Activated T-helper 1 cell treated with anti-CD3 and anti-CD28 coated beads, Interleukin-2, amount 50 U/mL, for 16 hours (primary cell): ENCODE results near the gene GPC3.

Experiments
- DNase-seq, 2 donors: peaks; one replicate each; pipeline ENCODE4 v3.0.0-alpha.2; 2020; ENCODE audit warnings: low read depth in 1 of 2, low spot score in 1 of 2

Gene GPC3

DNA sequence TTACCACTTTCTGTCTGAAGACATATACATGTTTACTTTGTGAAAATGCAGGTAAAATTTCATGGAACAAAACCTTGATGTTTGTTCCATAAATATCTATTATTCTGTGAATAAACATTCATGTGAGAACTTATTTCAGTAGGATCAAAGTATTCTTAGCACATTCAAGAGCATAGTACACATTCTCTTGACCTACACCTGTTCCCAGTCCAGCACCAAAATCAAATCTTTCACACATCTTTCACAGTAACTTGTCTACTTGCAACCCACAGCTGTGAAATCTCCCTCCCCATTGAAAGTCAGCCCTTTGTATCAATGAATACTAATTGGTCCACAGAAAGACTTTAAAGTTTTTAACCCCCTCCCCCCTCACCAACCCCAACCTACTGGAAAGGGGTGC is 283.2 kb downstream of the GPC3 start:
- DNase-seq: no peak

DNA sequence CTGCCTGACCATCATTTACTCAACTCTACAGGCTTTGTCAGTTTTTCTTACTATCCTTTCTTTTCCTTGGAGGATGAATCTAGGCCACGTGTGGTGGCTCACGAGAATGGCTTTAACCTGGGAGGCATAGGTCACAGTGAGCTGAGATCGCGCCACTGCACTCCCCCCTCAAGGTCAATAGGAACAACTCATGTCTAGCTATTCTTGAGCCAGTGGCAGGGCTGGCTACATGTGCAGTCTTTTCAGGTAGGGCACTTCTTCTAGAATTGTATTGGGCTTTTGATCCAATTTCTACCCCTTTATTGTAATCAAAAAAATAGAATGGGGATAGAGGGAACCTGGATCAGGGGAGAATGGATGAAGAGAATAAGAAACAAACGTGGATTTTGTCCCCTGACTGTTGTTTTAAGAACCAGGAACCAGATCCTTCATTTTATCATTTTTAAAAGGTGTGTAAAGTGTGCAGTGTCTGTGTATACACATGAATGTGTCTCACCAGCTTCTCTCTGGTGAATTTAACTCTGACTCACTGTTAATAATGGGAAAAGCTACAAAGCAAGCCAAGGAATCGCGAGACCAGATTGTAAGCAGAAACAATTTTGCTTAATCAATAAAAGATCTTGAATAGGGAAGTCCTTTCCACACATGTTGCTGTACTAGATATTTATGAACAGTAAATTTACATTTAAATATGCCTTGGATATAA is 286.2 kb downstream of the GPC3 start:
- no peak for DNase-seq

DNA sequence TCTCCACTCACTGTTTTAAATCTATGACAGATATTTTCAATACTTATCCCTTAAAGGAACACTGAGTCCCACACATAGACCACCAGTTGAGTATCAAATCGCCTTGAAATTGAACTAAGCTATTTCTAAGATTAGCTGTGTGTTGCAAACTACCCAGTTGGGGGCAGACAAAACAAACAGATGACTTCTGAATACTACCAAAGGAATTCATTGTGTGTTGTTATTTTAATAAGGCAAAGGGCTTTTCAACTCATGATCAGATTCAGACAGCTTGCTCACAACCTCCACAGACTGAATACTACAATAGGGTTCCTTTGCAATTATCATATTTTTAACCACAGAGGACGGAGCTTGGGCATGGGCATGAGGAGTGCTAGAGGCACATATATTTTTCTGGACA is 287.1 kb downstream of the GPC3 start:
- DNase-seq: no peak

DNA sequence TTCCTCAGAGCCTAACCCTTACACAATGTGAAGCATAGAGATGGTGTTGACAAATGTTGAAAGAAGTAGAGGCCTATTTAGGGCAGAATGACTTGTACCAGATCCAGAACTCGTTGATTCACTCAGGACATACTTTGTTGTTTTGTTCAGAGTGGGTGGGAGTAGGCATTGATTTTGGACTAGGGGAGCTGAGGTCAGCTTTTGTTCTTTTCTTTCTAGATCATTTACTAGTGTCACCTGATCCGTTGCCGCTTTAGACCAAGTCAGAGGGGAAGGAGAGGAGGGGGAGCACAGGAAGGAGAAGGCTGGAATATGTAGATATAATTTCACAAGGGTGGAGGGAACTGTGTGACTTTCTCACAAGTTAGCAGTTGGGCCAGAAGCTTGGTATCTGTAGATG is 287.7 kb downstream of the GPC3 start:
- no peak for DNase-seq

DNA sequence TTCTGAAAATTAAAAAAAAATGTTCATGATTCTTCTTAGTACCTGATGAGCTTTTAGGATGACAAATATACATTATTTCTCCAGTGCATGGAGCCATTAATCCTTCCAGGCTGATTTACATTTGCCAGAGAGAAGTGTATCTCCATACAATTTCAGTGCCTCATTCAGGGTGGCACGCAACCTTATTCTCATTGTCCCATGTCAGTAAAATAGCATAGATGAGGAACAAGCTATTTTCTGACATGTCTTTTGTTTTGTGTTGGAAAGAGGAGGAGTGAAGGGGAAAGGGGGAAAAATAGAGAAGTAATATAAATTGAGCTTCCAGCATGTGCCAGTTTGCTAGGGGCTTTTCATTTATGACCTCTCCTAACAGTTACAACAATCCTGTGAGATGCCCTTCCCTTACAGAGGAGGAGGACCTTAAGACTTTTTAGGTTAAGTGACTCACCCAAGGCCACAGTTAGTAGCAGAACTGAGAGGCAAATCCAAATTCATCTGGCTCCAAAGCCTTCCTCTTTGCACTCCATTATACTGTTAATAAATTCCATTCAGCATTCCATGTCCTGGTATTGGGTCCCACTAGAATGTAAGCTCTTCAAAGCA is 295.3 kb downstream of the GPC3 start:
- DNase-seq: no peak

DNA sequence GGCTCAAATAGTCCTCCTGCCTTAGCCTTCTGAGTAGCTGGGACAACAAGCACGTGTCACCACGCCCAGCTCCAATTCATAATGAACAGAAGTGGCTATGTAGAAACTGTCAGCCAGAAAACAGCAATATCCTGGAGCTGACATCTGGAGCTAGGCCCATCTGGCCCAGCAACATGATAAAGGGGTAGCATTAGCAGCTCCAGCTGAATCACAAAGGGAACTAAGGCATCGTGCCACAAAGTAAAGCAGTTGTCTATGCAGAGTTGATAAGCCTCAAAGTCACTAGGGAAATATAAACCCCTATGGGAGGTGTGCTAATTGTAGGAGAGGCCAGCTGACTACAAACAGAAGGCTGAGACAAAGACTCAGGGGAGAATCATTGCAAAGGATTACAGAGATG is 299.6 kb downstream of the GPC3 start:
- no peak for DNase-seq

DNA sequence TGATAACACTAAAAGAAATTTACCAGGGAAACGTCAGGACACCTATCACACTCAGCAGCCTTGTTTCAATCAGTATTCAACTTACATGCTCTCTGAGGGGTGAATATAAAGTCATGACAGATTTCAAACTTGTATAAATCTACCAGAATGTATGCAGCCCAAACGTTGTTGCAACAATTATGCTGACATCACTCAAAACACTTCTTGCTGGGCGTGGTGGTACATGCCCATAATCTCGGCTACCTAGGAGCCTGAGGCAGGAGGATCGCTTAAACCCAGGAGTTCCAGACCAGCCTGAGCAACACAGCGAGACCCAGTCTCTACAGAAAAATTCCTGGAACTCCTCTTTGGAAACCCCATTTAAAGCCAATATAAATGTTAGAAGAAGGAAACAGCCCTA is 303.5 kb downstream of the GPC3 start:
- no peak for DNase-seq

DNA sequence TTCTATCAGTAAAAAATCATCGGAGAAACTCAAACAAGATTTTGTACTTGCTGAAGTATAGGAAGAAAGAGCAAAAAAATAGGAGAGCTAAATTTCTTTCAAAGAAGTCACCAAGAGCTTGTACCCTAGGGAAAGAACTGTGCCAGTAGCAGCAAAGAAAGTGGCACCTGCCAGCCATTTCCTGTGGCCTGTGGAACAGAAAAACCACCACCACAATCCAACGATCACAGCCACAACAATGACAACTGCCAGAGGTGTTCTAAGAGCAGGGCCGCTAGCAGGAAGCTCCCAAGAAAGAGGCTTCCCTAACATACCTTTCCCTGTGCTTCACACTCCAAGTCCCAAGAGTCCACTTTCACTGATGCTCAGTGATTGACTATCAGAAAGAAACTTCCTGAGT is 304.0 kb downstream of the GPC3 start:
- DNase-seq: no peak

DNA sequence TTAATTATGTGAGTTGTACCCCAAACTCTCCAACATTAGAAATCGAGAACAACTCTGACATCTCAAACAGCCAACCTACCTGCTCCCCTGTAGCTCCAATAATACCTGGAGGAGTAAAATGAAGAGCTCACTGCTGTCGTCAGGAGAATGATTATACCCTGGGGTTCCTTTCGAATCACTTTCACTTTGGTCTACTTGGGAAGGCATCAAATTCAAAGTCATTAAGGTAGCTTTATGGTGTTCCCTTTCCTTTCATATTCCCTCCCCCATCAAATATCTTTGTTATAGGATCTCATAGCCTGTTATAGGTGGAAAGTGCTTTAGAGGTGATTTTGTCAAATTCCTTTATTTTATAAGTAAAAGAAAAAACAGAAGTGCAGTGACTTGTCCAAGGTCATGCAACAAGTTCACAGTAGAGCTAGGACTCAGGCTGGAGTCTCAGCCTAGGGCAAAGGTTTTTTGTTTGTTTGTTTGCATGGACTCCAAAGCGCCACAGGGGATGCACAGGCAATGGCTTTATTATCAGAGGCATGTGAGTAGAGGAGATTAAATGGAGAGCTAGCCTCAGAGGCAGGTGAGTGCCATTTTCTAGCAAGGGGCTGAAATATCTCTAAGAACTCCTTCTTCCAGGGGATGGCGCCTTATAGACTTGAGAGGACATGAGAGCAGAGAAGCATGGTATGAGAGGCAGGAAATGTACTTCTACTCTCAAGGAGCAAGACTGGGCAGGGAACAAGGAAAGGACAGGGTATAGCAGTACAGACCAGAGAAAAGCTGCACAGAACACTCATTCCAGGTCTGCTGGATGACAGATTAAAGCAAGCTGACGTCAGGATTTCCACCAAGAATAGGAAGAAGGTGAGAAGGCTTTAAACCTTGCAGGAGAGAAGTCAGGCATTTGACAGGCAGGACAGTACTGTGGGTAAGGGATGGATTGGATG is 308.0 kb downstream of the GPC3 start:
- no peak for DNase-seq

DNA sequence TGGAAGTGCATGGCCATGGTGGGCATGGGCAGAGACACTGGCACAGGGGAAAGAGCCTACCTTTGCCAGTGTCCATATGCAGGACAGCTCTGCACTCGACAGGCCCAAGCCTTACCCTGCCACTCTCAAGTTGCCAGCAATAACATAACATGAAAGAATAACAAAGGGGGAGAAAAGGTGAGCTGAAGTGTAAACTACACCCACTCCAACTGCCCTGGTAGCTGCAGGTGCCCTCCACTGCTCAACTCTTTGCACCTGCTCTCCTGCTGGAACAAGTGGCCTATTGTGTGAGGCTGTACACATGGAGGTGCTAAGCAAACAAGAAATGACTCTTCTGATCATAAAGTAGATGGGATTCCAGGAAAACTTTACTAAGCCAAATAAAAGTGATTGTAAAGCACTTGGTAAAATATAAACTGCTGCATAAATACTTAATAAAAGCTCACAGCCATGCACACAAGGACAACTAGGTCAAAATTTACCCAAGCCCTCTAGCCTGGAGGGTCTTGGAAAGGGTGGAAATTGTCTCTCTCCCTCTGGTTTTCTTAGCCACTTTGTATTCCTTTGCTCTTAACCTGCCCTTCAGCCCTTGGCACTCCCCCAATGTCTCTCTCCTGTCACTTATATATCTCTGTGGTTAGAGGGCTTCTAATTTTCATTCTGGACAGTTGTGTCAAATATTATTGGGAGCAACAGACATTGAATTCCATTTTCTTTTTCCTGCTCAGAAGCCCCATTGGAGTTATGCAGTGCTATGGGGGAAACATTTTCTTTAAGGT is 308.9 kb downstream of the GPC3 start:
- no peak for DNase-seq

DNA sequence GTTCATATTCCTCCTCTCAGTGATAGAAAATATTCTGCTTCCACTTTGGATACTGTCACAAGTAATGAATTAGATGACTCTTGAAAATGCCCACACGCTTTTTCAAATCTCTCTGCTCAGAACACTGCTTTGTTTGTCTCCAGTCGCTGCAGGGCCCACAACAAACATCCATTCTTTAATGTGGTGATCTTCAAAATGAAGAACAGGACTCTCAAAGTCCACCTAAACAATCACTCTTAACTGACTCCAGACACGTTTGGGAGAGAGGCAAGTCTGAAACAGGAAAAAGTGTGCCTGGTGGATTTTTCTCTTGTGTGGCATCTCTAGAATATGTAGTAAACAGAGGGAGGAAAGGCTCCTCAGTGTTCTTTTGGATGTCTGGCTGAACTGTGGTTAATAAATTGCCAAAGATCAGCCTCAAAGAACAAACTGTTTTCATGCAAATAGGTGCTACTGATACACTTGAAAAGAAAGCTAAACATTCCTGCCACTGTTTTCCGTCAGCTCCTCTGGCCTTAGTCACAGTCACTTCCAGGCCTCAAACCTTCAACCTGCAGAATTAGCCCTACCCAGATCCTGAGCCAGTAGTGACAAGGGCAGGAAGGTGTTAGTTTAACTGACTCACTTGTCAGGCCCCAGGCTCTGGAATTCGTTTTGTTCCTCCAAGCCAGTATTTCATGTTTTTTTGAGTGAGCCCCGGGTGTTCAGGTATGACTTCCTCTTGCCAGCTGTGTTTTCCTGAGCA is 310.5 kb downstream of the GPC3 start:
- DNase-seq: no peak

DNA sequence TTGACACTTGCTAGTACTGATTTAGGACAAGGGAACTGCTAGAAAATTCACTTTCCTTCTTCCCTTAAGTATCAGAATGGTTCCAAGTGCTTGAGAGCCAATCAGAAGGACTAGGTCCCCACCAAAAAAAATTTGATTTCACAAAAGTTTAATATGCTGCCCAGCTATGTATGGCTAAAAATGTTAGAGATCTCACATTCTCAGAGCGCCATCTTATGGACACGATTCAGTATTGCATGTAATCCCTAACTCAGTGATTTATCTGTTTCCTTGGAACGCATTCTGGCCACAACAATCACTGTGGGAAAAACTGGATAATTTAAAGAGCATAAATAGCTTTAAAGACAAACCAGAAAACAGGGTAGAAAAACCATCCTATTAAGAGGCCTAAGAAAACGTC is 315.0 kb downstream of the GPC3 start:
- no peak for DNase-seq

DNA sequence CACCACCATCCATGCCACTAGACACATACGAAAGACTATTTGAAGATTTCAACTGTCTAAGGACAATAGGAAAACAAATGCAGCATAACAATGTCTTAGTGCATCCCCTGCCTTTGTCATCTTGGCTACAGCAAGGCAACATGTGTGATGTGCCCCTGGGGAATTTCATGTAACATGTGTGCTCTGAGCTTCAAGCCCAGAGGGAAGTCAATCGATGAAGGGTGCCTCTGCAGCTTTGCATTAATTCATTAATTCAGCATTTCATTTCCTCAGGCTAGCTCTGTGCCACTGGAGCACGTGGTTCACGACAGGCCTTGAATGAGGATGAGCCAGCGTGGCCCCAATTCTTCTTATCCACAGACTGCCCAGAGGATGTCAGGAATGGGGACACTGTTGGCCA is 316.2 kb downstream of the GPC3 start:
- no peak for DNase-seq

DNA sequence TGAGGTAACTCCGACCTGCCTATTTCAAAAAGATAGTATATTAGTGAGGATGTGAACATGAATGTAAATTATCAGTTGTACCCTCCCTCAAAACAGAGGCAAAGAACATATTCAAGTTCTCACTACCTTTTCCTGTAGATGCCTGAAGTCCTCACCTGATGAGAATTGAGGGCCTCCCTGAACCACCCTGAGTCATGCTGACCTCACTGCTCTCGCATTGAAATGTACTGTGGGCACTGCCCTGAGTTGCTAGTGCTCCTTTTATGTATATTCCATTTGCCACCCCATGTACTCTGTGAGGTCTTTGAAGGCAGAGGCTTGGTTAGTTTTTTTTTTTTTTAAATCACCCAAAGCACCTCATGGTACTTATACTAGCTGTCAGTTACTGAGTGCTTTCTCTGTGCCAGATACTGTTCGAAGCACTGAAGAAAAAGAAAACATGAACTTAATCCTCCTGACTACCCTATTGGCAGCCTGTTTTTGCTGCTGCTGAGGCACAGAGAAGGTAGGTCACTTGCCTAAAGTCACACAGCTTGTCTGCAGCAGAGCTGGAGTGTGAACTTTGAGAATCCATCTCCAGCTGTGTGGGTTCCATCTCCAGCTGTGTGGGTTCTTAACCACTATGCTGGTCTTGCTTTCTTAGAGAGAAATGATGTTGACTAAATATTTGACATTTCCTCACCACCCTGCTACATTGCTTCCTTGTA is 317.0 kb downstream of the GPC3 start:
- no peak for DNase-seq

DNA sequence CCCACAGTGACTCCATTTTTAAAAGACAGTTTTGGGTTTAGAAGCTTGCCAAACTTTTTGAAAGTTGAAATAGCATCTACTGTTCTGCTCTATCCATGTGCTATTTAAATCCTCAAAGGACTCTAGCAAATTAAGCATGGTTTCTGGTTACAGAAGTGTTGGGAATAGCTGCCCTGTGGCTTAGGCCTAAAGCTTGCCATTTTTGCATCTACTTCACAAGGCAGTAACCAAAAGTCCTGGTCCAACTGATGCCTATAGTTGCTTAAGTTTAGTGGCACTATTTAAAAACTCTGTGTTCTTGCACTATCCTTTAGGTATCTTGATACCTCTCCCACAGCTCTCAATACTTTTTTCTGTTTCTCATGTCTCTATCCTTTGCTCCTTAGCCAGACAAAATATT is 319.1 kb downstream of the GPC3 start:
- no peak for DNase-seq

DNA sequence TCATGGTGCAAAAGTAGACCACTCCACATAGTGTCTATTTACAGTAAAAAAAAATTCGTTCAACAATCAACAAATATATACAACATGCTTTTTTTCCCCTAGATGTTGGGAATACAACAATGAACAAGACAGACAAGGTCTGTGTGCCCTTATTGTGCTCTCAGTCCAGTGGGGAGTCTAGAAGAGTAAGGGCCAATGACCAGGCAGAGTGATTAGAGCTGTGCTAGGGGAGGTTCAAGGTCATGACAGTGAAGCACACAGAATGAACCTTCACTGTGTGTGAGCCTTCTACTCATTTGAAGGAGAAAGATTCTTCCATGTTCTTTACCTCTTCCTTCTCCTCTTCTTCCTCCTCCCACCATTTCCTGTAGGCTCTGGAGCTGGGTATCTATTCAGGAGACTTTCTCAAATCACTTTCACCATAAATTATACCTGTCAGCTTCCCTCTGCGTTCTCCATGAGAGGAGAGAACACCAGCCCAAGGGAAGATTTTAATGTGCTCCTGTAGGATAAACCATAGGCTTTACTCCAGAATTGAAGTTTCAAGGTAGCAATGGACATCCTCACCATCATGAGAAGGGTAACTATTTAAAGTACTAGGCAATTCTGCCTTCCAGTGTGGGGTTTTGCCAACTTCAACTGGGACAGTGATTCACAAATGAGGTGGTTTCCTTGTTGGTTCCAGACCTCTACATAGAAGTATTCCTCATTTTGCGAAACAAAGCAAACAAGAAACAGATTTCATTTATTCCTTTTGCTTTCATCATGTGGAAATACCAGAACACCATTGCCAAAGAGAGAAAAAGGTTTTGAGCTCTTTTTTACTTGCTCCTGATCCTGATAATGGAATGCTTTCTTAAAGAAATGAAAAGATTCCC is 323.2 kb downstream of the GPC3 start:
- no peak for DNase-seq

DNA sequence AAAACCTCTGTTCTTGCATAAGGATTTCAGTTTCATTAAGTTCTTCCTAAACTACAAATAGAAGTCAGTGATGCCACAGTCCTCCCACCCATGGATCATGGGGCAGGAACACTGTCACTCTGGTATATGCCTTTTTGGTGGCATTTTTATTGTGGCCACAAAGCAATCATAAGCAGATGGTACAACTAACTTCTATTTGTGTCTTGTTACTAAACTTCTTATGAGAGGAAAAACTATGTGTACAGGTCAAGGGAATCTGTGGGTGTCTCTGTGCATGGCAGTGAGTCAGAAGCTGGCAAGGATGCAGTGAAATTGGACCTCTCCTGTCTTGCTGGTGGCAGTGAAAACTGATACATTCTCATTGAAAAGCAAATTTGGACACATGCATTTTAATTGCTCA is 325.1 kb downstream of the GPC3 start:
- no peak for DNase-seq

DNA sequence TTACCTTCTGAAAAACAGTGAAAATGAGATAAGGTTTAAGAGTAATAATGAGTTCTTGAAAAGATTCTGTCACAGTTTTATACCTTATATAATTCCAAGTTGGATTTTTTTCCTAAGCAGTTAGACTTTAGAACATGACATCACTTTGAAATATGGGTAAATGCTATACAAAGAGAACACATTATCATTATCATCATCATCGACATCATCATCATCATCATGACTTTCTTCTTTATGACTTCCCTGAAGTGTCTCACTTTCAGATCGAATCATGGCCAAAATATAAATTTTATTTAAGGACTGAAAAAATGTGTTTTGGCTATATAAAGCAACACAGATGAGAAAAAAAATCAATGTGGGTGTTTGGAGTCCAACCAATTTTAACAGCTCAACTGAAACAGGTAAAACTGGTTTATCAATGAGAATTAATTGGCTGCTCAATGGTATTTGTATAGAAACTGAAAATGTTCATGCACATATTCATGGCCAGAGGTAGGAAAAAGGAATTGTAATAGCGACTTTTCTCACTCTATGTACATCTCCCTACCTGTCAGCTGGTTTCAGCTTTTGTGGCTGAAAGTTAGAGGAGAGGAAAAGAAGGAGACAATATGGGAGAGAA is 327.0 kb downstream of the GPC3 start:
- no peak for DNase-seq
